Stimulated activated naive CD8-positive, alpha-beta T cell treated with anti-CD3 and anti-CD28 coated beads, Interleukin-15, Interleukin-2, amounts not matched to agents 100 U/mL and 50 U/mL, for 24 hours (primary cell): ENCODE data around the gene PPP6C.
"Not testable (repeated sequence)": the region's sequence is repeated elsewhere in the genome, so short reads cannot be mapped to it uniquely, and the experiment has no call there.

Source experiments
- ATAC-seq: fragments of 150-1000 bp; cut with Tn5 transposase; one replicate; pipeline ENCODE4 v1.10.0; 2021
- DNase-seq: peaks from one replicate; pipeline ENCODE4 v3.0.0; 2021

Gene PPP6C

GRCh38 chr9:125189361-125190289, at the start of gene PPP6C:
PPP6C (minus strand) TSS chr9:125189803; CDS start chr9:125189718, 85 bp downstream.
- peak; percentile 98 for ATAC-seq
- peak; percentile 99 for DNase-seq

GRCh38 chr9:125238915-125239446, 49.4 kb upstream of the PPP6C start:
- DNase-seq (no peak), ATAC-seq (no peak)

DNA sequence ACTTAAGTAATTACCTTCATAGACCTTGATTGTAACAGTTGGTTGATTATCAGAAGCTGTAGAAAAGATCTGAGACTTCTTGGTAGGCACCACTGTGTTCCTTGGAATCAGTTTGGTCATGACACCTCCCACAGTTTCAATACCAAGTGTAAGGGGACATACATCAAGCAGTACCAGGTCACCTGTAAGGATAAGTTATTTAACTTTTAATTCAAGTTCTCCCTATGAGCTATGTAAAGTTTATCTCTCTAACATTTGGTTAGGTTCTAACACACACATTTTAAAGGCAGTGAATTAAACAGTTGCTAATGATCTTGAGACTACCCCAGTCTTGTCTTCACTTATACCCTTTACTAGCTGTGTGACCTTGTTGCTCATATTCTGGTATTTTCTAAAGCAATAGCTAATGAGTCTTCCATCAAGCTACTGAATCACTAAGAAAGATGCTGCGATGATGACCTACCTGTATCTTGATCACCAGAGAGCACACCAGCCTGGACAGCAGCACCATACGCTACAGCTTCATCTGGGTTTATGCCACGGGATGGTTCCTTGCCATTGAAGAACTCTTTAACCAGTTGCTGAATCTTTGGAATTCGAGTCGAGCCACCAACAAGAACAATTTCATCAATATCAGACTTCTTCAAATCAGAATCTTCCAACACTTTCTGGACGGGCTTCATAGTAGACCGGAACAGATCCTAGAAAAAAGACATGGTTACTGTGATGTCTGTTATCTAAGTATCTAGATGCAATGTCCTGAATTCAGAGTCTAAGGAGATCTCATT, 48.7 kb upstream of the PPP6C start:
- DNase-seq (no peak), ATAC-seq (no peak)

DNA sequence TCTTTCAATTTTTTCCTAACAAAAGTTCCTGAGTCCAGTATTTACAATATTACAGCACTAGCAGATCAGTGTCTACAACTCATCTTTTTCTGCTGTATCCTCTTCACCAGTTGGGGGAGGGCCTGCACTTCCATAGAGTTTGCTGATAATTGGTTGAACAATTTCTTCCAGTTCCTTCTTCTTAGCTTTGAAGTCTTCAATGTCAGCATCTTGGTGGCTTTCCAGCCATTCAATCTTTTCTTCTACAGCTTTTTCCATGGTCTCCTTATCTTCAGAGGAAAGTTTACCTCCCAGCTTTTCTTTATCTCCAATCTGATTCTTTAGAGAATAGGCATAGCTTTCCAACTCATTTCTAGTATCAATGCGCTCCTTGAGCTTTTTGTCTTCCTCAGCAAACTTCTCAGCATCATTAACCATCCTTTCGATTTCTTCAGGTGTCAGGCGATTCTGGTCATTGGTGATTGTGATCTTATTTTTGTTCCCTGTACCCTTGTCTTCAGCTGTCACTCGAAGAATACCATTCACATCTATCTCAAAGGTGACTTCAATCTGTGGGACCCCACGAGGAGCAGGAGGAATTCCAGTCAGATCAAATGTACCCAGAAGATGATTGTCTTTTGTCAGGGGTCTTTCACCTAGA, 47.0 kb upstream of the PPP6C start:
- not testable (repeated sequence) for ATAC-seq, DNase-seq

- no peak for ATAC-seq
- no peak for DNase-seq
Observed at GRCh38 chr9:125235804-125236519, 46.4 kb upstream of the PPP6C start.

DNA sequence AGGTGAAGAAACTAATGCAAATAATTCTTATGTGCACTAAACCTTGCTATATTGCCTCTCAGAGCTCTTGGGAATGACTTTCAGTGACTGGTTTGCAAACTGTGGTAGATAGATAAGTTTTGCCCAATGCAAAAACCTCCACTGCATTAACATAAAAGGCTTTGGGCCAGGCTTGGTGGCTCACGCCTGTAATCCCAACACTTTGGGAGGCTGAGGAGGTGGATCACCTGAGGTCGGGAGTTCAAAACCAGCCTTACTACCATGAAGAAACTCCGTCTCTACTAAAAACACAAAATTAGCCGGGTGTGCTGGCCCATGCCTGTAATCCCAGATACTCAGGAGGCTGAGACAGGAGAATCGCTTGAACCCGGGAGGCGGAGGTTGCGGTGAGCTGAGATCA, 44.5 kb upstream of the PPP6C start:
- not testable (repeated sequence) for ATAC-seq, DNase-seq

- ATAC-seq (peak; percentile 60), DNase-seq (no peak)
Observed at GRCh38 chr9:125233678-125234077, 44.1 kb upstream of the PPP6C start.

DNA sequence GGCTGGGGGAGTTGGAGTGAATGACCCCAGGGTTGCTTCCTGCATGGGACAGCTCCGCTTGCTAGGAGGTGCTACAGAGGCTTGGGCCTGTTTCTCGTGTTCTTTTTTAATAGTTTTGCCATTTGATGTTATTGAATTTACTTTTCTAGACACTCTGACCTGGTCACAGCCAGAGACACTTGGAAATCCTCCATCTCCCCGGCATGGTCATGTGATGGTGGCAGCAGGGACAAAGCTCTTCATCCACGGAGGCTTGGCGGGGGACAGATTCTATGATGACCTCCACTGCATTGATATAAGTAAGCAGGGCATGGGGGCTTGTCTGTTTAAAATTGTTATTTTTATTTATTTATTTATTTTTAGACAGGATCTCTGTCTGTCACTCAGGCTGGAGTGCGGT, 38.2 kb upstream of the PPP6C start:
- DNase-seq: no peak
- no peak for ATAC-seq

DNA sequence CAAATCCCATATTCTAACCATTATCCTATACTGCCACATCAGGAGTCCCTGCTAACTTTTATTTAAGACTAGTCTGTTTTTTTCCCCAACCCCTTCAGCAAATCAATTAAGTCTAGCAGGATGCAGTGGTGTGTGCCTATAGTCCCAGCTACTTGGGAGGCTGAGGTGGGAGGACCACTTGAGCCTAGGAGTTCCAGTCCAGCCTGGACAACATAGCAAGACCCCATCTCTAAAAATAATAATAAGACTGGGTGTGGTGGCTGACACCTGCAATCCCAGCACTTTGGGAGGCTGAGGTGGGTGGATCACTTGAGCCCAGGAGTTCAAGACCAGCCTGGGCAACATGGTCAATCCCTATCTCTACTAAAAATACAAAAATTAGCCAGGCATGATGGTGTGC, 35.3 kb upstream of the PPP6C start:
- DNase-seq, ATAC-seq: not testable (repeated sequence)

DNA sequence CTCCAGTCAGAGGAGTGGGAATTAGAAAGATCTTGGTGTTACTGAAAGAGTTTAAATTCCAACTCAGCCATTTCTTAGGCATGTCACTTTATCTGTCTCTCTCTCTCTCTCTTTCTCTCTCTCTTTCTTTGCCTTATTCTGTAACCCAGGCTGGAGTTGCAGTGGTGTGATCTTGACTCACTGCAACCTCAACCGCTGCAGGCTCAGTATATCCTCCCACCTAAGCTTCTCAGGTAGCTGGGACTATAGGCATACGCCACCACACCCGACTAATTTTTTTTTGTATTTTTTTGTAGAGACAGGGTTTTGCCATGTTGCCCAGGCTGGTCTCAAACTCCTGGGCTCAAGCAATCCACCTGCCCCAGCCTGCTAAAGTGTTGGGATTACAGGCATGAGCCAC, 29.0 kb upstream of the PPP6C start:
- ATAC-seq (no peak), DNase-seq (no peak)

- ATAC-seq (no peak), DNase-seq (no peak)
Observed at GRCh38 chr9:125214186-125214585, 24.6 kb upstream of the PPP6C start.

GRCh38 chr9:125204477-125204876, 14.9 kb upstream of the PPP6C start:
- ATAC-seq (no peak), DNase-seq (no peak)

DNA sequence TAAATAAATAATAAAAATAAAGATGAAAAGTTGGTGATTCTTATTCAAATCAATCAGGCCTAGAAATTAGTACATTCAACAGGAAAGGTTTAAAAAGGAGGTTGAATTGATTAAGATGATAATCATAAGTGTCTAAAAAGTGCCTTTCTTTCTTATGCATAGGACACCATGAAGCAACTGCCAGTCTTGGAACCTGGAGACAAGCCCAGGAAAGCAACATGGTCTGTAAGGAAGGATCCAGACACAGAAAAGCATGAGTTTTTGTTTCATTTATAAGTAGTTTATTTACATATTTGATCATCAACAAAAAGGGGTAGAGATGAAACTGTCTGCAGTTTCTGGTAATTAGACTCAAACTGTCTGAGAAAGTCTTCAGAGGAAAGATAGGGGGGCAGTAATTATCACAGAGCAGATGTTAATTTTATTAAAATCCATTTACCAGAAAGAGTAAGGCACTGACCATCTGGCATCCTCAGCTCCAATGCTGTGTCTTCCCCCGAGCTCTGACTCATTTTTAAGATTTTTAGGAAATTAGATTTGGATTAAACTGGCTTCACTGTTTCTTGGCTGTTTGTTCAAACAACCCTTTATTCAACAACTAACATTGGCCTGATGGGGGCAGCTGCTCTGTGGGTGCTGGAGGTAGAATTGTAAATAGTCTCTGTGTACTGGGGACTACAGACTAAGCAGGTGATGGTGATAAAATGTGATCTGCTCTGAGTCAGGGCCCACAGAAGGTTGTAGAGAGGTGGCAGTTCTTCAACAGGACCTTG, 13.4 kb upstream of the PPP6C start:
- no peak for DNase-seq
- ATAC-seq: no peak

DNA sequence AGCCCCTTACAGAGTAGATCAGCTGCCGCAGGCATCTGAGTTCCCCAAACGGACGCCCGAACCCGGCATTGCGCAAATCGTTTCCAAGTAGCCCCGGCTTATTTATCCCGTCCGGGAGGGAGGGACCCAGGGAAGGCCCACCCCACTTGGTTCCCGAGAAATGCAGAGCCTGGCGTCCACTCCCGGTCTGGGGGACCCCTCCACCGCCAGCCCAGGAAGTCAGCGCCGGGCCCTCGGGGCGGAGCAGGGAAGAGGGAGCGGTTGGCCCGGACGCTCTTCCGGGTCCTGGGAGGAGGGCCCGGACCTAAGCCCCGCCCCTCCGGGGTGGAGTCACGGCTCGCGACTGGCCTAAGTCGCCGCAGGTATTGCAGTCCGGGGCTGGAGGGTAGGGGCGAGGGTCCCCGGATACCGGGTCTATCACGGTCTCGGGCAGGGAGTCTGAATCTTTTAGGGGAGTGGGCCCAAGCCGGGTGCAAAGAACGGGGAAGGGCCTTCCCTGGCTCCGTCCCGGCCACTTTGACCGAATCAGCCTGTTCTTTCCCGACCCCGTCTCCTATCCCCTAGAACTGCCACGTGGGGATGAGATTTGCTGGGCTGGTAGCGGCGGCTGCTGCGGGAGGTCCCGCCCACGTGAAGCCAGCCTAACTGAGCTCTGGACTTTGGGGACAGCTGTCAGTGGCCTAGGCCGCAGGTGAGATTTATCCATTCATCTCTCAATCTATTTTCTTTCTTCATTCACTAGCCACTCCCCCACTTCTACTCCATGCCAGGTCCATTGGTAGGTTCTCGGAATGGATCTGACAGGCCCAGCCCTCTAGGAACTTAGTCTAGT, 10.8 kb upstream of the PPP6C start, which contains the start of gene RABEPK:
RABEPK (plus strand) TSS at position 327 of the 832 bp plus-strand sequence. CDS start 2,472 bp downstream, outside the sequence.
- DNase-seq (peak; percentile 97), ATAC-seq (peak; percentile 99)

DNA sequence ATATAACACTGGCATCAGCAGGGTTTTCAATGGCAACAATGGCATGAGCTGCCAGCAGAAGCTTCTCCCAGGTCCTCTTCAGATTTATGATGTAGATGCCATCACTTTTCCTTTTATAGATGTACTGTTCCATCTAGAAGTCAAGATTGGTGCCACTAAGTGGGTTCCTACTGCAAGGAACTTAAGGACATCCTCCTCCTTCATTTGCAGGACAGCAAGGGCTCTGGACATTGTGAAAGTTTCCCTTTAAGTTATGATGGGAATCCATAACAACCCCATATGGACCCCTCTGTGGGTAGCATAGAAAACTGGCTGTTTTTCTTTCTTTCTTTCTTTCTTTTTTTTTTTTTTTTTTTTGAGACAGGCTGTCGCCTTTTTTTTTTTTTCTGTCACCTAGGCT, 6.0 kb upstream of the PPP6C start:
- DNase-seq, ATAC-seq: not testable (repeated sequence)

DNA sequence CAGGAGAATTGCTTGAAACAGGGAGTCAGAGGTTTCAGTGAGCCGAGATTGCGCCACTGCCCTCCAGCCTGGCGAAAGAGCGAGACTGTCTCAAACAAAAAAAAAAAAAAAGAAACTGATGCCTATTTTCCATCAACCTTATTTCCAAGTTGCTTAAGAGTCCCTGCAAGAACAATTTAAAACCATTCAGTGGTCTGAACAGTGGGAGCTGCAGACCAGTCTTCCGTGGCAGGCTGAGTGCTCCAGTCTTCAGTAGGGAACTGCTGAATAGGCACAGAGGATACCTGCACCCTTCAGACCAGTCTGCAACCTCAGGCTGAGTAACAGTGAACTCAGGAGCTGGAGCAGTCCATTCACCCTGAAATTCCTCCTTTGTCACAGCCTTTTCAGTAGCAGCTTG, 4.9 kb upstream of the PPP6C start:
- DNase-seq: not testable (repeated sequence)

DNA sequence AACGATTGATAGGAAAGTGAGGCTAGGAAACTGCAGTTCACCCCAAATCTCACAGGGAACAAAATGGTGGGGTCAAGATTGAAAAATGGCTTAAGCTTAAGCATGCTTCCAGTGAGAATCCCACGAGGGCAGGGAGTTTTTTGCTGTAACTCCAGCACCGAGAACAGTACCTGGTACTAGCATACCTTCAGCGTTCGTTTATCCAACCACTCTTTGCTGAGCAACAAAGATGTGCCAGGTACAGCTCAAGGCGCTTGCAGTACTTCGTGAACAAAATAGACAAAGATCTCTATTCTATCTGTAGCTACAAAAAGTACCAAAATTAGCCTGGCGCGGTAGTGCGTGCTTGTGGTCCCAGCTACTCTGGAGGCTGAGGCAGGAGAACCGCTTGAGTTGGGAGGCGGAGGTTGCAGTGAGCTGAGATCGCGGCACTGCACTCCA, 778 bp upstream of the PPP6C start:
- DNase-seq (peak; percentile 31), ATAC-seq (no peak)

More for the DNA sequence above, 4.9 kb upstream of the PPP6C start:
- not testable (repeated sequence) for ATAC-seq

GRCh38 chr9:125189011-125189360, 617 bp downstream of the PPP6C start:
- ATAC-seq: peak; percentile 1
- peak; percentile 51 for DNase-seq

DNA sequence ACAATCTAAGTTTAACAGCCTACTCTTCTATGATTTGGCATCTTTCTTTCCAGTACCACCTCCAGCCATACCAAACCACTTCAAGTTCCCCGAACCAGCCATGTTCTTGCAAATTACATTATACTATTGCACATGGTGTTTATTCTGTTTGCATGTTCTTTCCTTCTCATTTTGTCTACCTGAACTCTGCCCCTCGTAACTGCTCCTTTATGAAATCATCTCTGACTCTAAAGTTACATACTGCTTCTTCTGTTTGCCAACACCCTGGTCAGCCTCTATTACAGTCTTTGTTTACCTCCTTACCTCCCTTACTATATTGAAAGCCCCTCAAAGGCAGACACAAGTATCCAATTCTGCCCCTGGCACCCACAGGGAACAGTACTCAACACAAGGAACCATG, 6.0 kb downstream of the PPP6C start:
- no peak for ATAC-seq
- DNase-seq: no peak

DNA sequence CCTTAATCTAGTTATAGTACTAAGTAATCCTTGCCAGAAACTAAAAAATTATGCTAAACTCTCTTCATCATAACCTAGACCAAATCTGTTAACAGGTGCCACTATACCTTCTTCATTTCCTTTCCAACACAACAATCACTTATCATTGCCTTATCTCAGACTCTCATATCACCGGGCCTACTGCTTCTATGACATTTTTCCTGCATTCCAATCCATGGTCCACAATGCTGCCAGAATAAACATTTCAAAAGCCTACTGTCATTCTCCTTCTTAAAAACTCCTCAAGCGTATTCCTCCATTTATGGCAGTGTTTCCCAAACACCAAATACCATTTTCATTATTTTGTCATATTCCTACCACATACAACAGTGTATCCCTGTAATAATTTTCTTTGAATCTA, 6.5 kb downstream of the PPP6C start:
- ATAC-seq (no peak), DNase-seq (no peak)
